SIG-M5 (cell line): ENCODE measurements around the gene TIE1.

ENCODE experiments used
- DNase-seq: peaks from one replicate; lab custom pipeline; 2025; lab: John Stamatoyannopoulos, UW

Gene TIE1

GRCh38 chr1:43274125-43274803 is 26.5 kb upstream of the TIE1 start:
- DNase-seq = no peak

DNA sequence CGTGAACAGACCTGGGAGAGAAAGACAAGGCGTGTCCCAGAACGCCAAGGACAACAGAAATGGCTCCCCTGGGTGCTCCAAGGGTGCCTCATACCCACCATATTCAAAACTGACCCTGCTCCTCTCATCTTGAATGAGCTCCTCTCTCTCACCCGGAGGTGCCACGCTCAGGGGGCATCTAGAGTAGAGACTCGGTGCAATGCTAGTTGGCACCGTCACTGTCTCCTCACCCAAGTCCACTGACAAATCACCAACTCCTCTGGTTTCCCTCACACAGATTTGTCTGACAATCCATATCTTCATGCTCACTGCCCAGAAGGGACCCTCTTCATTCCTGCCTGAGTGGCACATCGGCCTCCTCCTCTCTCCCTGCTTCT is 26.0 kb upstream of the TIE1 start:
- no peak for DNase-seq

GRCh38 chr1:43275826-43276620 is 24.8 kb upstream of the TIE1 start:
- DNase-seq = no peak

- no peak for DNase-seq
These were observed 24.1 kb upstream of the TIE1 start for GRCh38 chr1:43276673-43277072.

DNA sequence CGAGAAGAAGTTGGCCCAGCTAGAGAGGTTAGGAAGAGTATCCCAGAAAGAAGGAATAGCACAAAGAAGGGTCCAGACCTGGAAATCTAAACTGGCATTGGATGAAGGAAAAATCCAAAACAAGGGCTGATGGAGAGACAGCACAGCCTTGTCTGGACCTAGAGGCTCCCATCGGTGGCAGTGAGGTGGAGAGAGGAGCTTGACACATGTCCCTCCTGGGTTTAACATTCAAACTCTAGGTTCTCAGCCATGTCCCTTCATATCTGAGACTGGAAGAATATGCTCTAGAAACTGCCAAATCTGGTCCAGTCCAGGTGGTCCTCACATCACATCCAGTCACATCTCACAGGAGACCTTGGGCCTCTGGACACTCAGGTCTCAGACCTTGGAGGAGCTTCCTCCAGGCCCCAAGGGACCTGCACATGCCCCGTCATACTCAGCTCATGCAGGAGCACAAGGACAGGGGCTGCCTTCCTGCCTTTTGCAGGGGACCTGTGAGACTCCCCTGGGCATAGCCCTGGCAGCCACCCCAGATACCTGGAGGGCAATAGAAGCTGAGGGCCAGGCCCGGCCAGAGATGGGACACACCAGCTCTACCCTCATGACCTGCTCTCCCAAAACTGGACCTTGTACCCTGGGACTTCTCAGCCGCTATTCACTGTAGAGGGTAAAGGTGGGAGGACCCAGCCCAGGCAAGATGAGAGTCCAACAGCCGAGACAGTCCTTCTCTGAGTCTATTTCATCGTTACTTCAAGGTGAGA is 23.5 kb upstream of the TIE1 start:
- DNase-seq = no peak

GRCh38 chr1:43279161-43279560 is 21.6 kb upstream of the TIE1 start:
- no peak for DNase-seq

- DNase-seq = no peak
These were observed 21.1 kb upstream of the TIE1 start for GRCh38 chr1:43279666-43280065.

DNA sequence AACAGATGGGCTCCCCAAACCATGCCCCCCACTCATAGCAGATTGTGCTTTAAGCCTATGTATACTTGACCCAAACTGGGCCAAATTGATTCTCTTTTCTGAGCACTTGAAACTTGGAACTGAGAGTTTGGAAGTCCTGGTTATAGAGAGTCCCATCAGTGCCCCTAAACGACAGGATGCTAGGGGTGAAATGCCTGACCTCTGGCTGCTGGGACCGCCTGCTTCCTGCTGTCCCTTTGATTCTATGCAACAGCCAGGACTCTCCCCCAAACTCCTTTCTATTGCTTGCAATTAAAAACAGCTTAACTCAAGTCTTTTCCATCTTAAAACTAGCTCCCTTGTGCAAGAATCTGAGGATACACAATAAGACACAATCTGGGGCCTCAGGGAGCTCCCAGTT is 20.1 kb upstream of the TIE1 start:
- no peak for DNase-seq

- DNase-seq = no peak
These were observed 18.3 kb upstream of the TIE1 start for GRCh38 chr1:43282220-43283195.

DNA sequence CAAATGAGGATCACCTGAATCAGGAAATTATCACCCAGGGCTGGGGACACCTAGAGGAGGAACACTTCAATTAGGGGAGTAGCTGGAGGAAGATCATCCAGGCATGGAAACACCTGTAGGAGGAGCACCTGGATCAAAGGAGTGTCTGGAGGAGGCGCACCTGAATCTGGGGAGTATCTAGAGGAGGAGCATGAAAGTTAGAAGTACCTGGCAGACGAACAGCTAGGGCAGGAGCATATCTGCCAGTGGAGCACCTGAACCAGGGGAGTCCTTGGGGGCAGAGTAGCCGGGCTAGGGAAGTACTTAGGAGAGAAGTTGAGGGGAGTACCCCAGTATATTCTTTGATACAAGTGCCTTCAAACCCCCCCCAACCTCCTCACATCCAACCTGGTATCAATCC is 16.7 kb upstream of the TIE1 start:
- DNase-seq = no peak

- no peak for DNase-seq
These were observed 16.2 kb upstream of the TIE1 start for GRCh38 chr1:43284546-43285110.

DNA sequence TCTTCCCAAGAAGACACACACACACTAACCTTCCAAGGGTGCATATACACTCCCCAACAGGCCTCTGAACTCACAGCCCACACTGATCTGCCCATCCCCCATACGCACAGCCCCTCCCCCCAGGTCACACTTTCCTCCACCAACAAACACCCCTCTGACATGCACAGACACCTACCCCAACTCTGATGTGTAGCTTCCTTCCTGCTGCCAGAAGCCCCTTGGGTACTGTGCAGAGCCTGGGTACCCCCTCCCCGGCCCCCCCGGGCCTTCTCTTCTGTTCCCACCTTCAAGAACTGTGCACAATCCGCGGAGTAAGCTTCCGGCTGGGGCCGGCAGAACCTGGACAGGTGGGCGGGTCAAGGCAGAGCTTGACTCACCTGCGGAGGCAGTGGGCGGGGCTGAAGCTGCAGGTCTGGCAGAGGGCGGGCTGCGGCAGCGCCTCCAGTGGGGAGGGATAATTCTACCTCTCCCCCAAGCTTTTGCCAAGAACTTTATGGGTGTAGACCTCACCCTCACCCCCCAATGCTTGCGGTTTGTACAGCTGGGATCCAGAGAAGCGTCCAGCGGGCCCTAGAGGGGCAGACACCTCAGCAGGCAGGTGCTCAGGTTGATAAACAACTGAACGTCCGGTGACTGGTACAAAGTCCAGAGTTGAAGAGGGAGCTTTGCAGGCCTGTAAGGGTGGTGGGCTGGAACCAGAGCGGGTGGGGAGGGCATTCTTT is 15.4 kb upstream of the TIE1 start, which contains the start of gene C1orf210:
Gene C1orf210, minus strand, starts transcription at position 313 of the 722 bp plus-strand sequence. CDS start 2,311 bp downstream, outside the sequence.
- DNase-seq = no peak

DNA sequence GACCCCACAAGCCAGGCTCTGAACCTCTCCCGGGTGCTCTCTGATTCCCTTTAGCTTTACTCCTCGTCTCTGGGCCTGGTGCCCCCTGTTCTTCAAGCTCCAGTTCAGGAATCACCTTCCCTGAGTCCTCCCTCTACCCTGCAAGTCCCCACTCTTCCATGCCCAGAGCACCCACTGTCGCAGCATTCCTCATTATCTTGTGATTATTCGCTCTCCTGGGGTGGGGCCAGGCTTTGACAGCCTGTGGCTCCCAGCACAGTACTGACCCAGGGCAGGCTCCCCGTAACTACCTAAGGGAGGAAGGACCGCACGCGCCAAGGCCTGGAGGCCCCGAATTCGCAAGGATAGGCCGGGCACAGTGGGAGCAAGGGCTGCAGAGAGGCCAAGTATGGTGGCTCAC is 14.7 kb upstream of the TIE1 start:
- DNase-seq = no peak

- no peak for DNase-seq
These were observed 14.2 kb upstream of the TIE1 start for GRCh38 chr1:43286533-43286932.

DNA sequence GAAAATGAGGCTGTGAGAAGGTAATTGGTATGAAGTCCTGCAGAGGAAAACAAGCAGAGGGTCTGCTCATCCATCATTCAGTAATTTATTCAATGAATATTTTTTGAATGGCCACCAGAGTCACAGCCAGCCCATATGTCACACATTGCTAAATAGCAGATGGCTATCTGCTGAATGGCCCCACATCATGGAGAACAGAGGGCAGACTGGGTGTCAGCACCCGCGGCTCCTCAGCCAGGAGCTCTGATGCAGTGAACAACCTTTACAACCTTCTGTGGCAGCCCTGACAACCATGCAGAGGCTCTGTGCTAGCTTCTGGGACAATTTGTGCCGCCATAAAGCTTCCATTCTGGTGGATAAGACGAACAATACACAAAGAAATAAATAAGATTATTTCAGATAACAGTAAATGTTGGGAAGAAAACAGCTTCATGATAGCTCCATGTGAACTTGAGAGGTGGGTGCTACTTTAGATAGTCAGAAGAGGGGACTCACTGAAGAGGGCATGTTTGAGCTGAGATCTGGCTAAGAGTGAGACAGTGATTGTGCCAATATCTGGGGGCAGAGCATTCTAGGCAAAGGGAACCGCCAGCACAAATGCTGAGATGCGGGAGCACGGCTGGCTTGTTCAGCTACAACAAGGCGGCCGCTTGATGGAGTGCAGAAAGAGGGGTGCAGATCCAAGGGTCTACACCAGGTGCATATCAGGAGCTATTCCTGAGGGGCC is 12.6 kb upstream of the TIE1 start:
- no peak for DNase-seq

GRCh38 chr1:43288785-43289706 is 11.7 kb upstream of the TIE1 start:
- no peak for DNase-seq

GRCh38 chr1:43292216-43292615 is 8.6 kb upstream of the TIE1 start:
- no peak for DNase-seq

DNA sequence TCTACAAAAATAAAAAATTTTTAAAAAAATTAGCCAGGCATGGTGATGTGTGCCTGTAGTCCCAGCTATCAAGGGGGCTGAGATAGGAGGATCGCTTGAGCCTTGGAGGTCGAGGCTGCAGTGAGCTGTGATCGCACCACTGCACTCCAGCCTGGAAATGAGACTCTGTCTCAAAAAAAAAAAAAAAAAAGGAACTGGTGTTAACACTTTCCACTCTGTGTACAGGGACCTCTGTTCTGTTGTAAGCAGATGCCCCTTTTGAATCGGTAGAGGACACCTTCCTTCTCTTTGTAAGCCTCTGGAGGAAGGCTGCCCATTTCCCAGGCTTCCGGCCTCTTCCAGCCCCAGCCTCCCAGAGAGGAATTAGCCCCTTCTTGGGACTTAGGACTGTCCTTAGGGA is 8.1 kb upstream of the TIE1 start:
- no peak for DNase-seq

GRCh38 chr1:43293176-43293575 is 7.6 kb upstream of the TIE1 start:
- no peak for DNase-seq
